ENCODE data around the gene CD99L2.

Gene CD99L2

DNA sequence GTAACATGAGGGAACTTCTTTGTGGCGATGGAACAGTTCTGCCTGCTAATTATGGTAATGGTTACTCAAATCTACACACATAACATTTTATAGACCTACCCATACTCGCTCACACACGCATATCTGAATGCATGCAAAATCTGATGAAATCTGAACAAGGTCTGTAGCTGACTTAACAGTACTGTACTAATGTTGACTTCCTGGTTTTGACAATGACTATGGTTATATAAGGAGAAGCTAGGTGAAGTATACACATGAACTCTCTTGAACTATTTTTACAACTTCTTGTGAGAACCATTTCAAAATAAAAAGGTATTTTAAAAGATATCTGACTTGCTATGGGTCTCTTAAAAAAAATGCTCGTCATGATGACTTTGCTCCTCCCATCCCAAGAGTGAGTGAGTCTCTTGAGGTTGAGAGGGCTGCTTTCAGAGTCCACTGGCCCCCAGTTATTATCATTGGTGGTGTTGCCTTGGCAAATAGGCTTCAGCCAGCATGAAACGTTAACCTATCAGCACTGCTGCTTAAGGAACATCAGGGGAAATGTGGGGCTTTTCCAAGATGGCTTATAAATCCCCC is 105.4 kb downstream of the CD99L2 start:
- no peak for DNase-seq (ENCODE audit: low read depth, low spot score)

GRCh38 chrX:150790021-150790420 is 108.4 kb downstream of the CD99L2 start:
- no peak for DNase-seq (ENCODE audit: low read depth, low spot score)

- no peak for DNase-seq (ENCODE audit: low read depth, low spot score)
Measured at GRCh38 chrX:150781677-150782076, 116.8 kb downstream of the CD99L2 start.

DNA sequence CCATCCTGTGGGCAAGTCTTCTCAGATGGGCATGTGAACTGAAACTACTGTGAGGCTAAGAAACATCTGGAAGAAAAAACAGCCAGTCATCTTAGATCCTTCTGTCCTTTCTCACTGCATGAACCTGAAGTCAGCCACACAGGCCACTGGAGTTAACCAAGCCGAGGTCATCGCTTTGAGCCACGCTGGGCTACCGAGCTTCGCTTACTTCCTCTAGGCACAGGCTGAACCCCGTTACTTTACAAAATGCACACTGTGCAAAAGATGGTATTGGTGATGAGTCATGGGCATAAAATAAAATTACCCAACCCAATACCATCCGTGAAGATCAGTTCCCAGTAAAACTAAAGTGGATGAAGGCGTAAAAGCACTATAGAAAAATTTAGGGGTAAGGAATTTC is 119.1 kb downstream of the CD99L2 start:
- DNase-seq (ENCODE audit: low read depth, low spot score), result no peak

- DNase-seq (ENCODE audit: low read depth, low spot score), result no peak
Measured at GRCh38 chrX:150777328-150777992, 121.0 kb downstream of the CD99L2 start.

DNA sequence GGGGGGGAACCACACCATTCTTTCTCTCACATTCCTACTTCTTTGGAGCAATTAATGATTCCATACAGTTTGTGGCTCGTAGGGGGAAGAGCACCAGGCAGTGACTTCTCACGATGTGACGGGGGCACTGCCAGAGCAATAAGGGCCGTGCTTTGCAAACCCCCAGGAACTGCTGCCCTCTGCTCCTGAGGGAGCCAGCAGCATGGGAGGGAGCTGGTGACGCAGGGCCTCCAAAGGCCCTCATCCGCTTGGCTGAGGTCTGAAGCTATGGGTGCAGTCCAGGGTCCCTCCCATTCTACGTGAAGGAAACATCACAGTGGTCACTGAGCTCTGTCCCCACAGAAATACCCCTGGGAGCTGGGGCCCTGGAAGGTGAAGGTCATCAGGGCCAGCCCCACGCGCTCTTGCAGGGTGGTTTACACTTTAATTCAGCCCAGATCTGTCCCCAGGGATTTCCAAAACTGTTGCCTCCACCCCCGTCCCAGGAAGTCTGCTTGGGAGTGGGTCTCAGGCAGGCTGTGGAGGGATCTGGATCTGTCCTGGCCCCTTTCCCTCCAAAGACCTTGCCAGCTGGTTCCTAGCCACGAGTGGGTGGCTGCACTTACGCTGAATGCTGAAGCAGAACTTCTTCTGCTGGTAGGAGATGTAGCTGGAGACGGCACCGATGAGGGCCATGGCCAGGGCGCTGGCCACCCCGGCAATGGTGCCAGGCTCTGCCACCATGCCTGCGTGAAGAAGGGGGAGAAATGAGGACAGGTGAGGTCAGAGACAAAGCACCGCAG is 122.7 kb downstream of the CD99L2 start:
- no peak for DNase-seq (ENCODE audit: low read depth, low spot score)

DNA sequence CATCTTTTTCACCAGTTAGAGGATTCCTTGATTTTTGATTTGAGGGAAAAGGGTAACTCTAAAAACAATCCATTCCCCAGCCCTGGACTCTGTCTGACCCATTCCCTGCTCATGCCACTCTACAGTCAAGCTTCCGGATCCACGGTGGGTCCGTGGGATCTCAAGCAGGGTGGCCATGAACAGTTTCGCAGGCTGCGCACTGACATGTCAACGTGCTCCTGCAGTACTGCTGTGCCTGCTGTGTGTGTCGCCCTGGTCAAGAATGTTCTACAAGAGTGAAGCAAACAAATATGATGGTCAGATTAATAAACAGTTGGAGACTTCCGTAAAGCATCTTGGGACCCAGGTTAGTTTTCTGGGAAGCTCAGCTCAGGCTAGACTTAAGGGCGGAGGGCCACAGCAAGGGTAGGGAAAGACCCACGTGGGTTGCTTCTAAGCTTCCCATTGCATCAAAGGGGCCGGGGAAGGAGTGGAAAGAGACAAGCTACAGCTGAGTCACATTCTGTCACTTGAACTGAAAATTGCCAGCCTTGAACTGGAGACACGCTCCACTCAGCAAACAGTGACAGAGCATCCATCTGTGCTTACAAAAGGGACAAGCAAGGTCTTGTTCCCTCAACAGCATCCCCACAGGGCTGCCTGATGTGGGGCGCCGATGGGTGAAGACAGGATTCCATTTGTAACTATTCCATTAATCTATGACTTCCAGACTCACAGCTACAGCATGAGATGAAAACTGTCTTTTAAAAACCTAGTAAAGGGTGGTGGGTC is 123.5 kb downstream of the CD99L2 start:
- DNase-seq (ENCODE audit: low read depth, low spot score), result no peak

DNA sequence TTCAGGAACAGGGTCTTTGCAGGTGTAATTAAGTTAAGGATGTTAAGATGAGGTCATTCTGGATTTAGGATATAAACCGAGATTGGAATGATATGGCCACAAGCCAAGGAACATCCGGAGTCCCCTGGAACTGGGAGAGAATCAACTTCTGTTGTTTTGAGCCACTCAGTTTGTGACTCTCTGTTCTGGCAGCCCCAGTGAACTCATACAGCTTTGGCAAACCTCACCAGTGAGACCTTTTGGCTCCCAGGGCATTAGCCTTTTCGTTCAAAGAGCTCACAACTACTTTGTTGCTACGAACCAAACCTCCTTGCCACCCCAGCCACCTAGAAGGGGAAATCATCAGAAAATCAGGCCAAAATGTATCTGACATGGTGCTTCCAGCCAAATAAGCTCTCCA is 124.8 kb downstream of the CD99L2 start:
- no peak for DNase-seq (ENCODE audit: low read depth, low spot score)

DNA sequence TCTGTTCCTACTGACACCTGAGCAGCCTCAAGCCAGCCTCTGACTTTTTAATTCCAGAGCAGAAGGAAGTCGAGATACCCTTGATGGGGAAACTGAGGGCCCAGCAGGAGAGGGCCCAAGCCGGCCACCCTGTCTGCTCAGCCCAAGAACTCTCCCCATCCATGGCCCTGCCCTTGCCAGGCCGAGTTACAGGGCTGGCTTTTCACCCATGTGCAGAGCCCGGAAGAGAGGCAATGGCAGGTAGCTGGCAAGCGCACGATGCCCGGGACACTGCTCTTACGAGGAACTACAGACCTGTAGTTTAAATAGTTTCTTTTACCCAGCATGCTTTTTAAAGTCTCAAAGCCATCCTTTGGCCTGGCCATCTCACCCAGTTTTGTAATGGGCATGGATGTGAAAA is 125.4 kb downstream of the CD99L2 start:
- DNase-seq (ENCODE audit: low read depth, low spot score), result no peak

DNA sequence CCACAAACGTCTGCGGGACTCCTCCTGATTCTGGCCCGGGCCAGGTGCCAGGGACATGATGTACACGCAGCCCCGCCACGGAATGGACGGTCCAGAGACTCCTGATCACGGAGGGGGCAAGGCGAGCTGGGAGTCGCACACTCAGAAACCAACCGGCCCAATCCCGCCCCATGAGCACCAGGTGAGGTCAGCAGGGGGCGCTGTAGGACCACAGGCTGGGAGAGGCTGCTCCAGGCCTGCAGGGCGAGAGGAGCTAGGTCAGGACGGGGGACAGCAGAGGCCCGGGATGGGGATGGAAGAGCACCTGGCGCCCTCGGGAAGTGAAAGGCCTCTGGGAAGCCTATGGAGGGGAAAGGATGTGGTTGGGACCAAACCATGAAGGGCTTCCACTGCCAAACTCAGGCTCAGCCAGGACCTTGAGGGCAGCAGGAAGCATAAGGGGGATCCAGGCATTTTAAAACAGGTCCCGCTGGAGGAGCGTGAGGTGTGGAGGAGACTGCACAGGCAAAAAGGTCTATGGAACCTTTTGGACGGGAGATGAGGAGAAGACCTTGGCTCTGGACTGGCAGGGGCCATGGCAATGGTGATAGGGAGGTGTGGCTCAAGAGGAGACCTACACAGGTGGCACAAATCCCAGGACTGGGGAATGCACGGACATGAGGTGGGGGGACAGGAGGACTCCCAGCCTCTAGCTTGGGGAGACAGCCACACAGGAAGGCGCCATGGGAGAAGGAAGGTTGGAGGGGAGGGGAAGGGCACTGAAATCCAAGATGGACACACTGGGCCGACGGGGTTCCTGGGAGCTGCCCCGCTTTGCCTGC is 126.1 kb downstream of the CD99L2 start:
- DNase-seq (ENCODE audit: low read depth, low spot score), result peak; percentile 2

DNA sequence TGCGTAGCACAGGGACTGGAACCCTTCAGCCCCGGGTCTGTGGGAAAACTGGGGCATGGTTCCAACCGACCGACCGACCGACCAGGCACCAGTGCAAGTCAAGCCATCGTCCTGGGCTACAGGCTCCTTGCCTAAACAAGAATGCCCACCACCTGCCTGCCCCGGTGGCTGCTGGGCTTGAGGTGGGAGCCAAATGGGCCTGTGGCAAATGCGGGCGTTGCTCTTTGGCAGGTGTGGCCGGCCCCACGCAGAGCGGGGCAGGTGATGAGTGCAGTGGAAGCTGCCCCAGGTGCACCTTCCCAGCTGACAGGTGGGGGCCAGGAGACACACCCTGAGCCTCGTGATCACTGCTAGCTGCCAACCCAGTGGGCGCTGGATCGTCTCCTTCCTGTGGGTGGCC is 127.4 kb downstream of the CD99L2 start:
- DNase-seq (ENCODE audit: low read depth, low spot score), result no peak

DNA sequence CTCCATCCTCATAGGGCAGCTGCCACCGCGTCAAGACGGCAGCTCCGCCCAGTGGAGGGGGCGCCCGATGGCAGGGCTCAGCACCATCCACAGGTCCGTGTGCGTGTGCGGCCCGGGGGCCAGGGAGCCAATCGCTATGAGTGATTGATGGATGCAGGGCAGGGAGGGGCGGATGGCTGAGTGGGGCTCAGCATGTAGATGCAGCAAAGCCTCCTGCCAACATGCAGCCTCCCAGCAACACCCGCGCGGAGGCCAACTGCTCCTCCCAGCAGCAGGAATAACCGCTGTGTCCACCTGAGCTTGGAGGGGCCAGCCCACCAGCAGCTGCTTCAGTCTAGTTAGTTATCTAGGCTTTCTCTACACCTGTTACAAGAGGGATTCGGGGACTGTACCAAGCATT is 127.8 kb downstream of the CD99L2 start:
- DNase-seq (ENCODE audit: low read depth, low spot score), result no peak

DNA sequence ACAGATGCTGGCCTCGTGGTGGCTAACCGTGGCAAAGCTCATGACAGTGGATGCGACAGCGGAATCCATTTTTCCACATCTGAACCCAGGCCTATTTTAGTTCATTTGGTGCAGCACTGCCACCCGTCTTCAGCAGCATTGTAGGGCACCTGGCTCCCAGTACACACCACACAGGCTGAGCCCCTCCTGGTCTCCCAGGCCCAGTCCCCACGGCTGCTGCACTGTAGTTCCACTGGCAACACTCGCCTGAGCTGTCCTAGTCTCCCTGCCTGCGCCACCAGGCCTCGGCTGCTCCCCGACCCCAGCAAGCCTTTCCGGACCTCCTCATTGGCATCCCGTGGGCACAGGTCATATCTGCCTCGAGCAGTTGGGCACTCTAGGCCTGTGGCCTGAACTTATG is 129.1 kb downstream of the CD99L2 start:
- DNase-seq (ENCODE audit: low read depth, low spot score), result no peak

DNA sequence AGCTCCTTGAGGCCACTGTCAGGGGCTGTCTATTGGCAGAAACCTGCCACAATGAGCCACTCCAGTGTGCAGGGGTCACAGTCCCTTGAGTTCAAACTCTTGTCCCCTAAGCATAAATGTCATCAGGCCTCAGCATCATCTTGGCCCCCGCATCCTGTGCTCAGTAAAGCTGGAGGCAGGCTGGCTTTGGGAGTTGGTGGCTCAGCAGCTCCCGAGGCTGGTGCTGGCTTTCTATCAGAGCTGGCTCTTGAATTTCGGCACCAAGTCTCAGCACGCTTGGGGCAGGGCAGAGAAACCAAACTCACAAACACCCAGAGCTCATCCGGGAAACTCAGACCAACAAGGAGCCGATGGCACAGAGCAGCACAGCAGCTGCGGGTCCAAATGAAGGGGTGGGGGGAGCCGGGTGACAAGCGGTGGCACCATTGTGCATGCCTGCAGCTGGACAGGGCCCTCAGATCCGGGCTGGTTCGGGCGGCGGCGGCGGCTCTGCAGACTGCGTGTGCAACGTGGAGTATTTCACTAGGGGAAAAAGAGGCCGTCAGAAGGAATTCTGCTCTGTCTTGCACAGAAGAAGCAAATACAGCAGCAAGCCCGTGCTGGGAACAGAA is 129.8 kb downstream of the CD99L2 start:
- DNase-seq (ENCODE audit: low read depth, low spot score), result no peak

GRCh38 chrX:150768132-150768485 is 130.4 kb downstream of the CD99L2 start:
- DNase-seq (ENCODE audit: low read depth, low spot score), result no peak

DNA sequence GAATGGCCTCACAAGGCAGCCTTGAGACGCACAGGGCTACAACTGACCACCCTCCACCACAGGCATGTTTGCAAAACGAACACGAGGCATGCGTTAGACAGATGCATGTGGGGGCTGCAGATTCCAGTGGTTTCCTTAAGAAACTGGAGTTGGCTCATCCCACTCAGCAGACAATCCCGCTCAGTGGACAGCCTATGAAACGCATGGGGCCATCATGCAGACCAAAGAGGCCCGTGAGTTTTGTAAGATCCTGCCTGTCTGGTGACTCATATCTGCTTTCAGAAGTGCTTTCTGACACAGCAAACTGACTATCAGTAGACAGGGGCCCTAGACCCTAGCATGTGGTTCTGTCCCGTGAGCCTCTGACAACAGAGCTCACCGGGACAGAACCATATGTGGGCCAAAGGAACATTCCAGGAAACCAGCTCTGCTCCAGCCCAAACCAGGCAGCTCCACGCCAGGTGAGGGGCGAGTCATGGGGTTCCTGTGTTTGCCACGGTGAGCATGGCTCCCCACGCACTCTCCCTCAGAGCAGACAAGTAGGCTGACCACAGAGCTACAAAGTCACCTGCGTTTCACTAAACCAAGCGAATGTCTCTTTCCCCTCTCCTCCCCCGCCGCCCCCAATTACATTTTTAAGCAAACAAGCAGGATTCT is 130.9 kb downstream of the CD99L2 start:
- peak; percentile 1 for DNase-seq (ENCODE audit: low read depth, low spot score)

- no peak for DNase-seq (ENCODE audit: low read depth, low spot score)
Measured at GRCh38 chrX:150767045-150767395, 131.4 kb downstream of the CD99L2 start.

DNA sequence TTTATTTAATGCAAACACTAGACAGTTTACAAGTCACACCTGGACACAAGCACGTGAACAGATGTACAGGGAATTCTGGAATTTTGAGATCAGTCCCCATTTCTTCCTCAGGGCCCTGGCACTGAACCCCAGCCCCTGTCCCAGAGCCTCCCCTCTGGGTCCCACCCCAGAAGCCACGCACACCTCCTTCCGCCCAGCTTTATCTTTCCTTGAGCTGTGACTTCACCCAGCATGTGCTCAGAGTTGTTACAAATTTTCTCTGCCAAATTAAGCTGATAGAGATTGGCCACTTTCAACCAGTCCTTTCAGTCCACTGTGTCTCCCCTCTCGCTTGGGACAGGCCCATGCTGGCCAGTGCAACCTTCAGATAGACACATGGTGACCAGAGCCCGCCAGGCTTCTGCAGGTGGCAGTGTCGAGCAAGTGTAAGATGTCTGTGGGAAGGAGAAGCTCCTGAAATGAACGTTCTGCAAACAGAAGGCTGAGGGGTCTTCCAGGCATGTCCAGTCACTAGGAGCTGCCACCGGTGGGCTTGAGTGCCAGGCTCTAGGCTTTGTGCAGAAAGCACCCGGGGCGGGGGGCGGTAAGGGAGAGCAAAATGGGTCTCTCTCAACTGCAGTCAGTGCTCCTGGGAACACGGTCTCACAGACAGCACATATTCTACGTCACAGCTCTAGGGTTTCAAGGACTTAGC is 132.0 kb downstream of the CD99L2 start:
- no peak for DNase-seq (ENCODE audit: low read depth, low spot score)

- no peak for DNase-seq (ENCODE audit: low read depth, low spot score)
Measured at GRCh38 chrX:150765782-150766350, 132.6 kb downstream of the CD99L2 start.

DNA sequence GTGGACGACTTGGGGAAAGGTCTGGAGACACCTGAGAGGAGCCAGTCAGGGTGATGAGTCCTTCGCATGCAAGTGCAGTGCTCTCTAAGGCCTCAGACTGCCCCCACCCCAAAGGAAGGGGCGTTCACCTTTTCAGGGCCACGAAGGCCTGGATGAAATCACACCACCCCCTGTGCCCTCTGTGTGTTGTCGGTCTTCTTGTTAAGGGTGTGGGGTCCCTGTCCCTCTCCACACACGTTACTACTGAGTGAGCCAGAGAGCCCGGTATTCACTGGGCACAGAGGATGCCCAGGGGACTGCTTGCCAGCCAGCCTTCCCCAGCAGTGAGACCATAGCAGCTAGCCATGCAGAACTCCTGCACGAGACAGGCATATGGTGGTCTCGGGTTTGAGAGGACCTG is 133.2 kb downstream of the CD99L2 start:
- DNase-seq (ENCODE audit: low read depth, low spot score), result no peak
